Measurements from ENCODE around the gene LOXL3. TPM values are rescaled to one million over a fixed set of nuclear protein-coding genes. Genes with fewer than 3 reads are reported as not detected.

LOXL3 gene
- total RNA-seq (under 1 TPM in 4 of 5 donors, not detected in 1; 0.10 to 0.47 (median 0.38) TPM), total RNA-seq (0 to 2.3 (median 0.13) reads per million in 29 experiments)
- total RNA-seq (2013): 0.44 TPM

- no peaks in the 10 kb centered on the region for H3K9me3 ChIP-seq
- peak within 1 kb of the TSS; percentile 75 to 85 for H3K27ac Mint-ChIP-seq
- no peaks in the 10 kb centered on the region for H3K36me3 ChIP-seq (ENCODE audit: control insufficient read depth in 2 of 2, extremely low read depth in 1 of 2, insufficient read depth in 1 of 2, low read length in 1 of 2)
- ATAC-seq (replicated peaks in 1 of 4): peak; percentile 81 to 87 (median 85)
- peak; percentile 49 to 85 (median 73) for DNase-seq
- H3K27me3 Mint-ChIP-seq: peaks cover 19 to 27% of the 10 kb centered on the region in 2 donors
- H3K4me3 ChIP-seq (ENCODE audit: control insufficient read depth in 1 of 2, extremely low read depth in 1 of 2, low read length in 1 of 2): peak within 1 kb of the TSS; percentile 96 to 97
- H3K27ac ChIP-seq (ENCODE audit: low read length): peak within 1 kb of the TSS; percentile 75
- no peaks in the 10 kb centered on the region for H3K9me3 Mint-ChIP-seq
- WGBS (ENCODE audit: insufficient coverage): 1% methylated on average over 61 of the region's 73 CpGs
- ChIA-PET CTCF (interaction anchor here in 1 of 2 donors (0.7 kb wide), 1 partner anchor 404 kb away, joined by 3 read pairs; no protein-coding TSS in a partner anchor), POLR2A (interaction anchor here in 1 of 2 donors (0.6 kb wide), 1 partner anchor 96 kb away, joined by 4 read pairs; the partner anchor contains the start of gene WBP1)
- H3K4me1 Mint-ChIP-seq: peaks cover 8 to 21% (median 19%) of the 10 kb centered on the region in 3 donors
- H3K4me3 Mint-ChIP-seq: peak within 1 kb of the TSS; percentile 86 to 94 (median 91)
- peaks cover 0 to 30% of the 10 kb centered on the region in 2 experiments for H3K27me3 ChIP-seq (replicated peaks in 1 of 2; ENCODE audit: control insufficient read depth in 2 of 2, extremely low read depth in 1 of 2, insufficient read depth in 2 of 2, low read length in 1 of 2)
- peaks cover 0 to 32% of the 10 kb centered on the region in 2 experiments for H3K4me1 ChIP-seq (ENCODE audit: control insufficient read depth in 1 of 2, extremely low read depth in 1 of 2, insufficient read depth in 2 of 2, low read length in 2 of 2)
- peaks cover 7% of the 10 kb centered on the region for H3K36me3 Mint-ChIP-seq
Measured at GRCh38 chr2:74553892-74554819, at the start of gene LOXL3, which contains the start of gene DOK1. Gene LOXL3 (minus strand): TSS chr2:74553942. CDS start chr2:74552634, 1,308 bp downstream. Gene DOK1 (plus strand): TSS chr2:74554720. CDS start chr2:74554755, 35 bp downstream.

DNA sequence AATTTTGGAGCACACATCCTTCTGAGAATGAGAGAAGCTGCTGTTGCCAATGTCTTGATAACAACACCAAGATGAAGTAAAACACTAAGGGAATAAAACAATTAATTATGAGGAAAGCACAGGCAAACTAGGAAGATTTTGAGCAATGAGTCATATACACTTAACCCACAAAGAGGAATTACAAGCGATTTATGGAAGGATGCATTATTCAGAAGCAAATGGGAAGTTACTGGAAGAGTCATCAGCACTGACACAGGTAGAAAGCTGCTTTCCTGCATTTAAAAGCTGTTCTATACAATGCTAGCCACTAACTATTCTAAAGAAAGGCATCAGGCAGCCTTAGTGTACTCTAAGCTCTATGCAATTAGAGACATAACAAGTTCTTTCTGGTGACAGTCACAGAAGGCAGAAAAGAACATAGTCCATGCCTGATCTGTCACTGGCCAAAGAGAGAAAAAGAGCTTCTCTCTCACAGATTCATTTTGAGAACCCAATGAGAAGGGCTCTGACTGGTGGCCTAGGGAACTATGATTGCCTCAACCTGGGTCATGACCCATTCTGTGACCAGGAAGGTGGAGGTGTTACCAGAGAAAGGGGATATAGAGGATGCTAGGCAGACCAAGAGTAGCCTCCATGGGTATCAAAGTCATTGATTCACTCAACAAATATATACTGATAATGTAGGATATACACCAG lies 49.0 kb upstream of the LOXL3 start:
- H3K27ac ChIP-seq (ENCODE audit: low read length): no peak overlapping the region
- Mint-ChIP-seq H3K4me3 (no peak overlapping the region), H3K27me3 (peaks cover 29 to 36% of the 10 kb centered on the region in 2 donors), H3K9me3 (no peaks in the 10 kb centered on the region), H3K36me3 (no peaks in the 10 kb centered on the region), H3K4me1 (peaks cover 0 to 6% (median 0%) of the 10 kb centered on the region in 3 donors), H3K27ac (no peak overlapping the region)
- no peaks in the 10 kb centered on the region for H3K9me3 ChIP-seq
- WGBS (ENCODE audit: insufficient coverage): no CpG with 5 or more reads among the region's 1 CpG
- ChIA-PET CTCF (interaction anchor here in 1 of 2 donors (0.6 kb wide), 1 partner anchor 70 kb away, joined by 3 read pairs; no protein-coding TSS in a partner anchor), POLR2A (interaction anchor here in 1 of 2 donors (0.5 kb wide), 1 partner anchor 39 kb away, joined by 5 read pairs; no protein-coding TSS in a partner anchor)
- H3K27me3 ChIP-seq (replicated peaks in 1 of 2; ENCODE audit: control insufficient read depth in 2 of 2, extremely low read depth in 1 of 2, insufficient read depth in 2 of 2, low read length in 1 of 2): peaks cover 2 to 11% of the 10 kb centered on the region in 2 experiments
- H3K36me3 ChIP-seq (ENCODE audit: control insufficient read depth in 2 of 2, extremely low read depth in 1 of 2, insufficient read depth in 1 of 2, low read length in 1 of 2): no peaks in the 10 kb centered on the region
- DNase-seq (no peak), ATAC-seq (replicated peaks in 1 of 4) (no peak)
- no peak overlapping the region for H3K4me3 ChIP-seq (ENCODE audit: control insufficient read depth in 1 of 2, extremely low read depth in 1 of 2, low read length in 1 of 2)
- no peaks in the 10 kb centered on the region for H3K4me1 ChIP-seq (ENCODE audit: control insufficient read depth in 1 of 2, extremely low read depth in 1 of 2, insufficient read depth in 2 of 2, low read length in 2 of 2)

GRCh38 chr2:74599676-74600075 lies 45.9 kb upstream of the LOXL3 start:
- Histone ChIP-seq H3K4me1 (ENCODE audit: control insufficient read depth in 1 of 2, extremely low read depth in 1 of 2, insufficient read depth in 2 of 2, low read length in 2 of 2) (no peaks in the 10 kb centered on the region), H3K4me3 (ENCODE audit: control insufficient read depth in 1 of 2, extremely low read depth in 1 of 2, low read length in 1 of 2) (no peak overlapping the region), H3K9me3 (no peaks in the 10 kb centered on the region), H3K27me3 (replicated peaks in 1 of 2; ENCODE audit: control insufficient read depth in 2 of 2, extremely low read depth in 1 of 2, insufficient read depth in 2 of 2, low read length in 1 of 2) (peaks cover 2 to 9% of the 10 kb centered on the region in 2 experiments), H3K36me3 (ENCODE audit: control insufficient read depth in 2 of 2, extremely low read depth in 1 of 2, insufficient read depth in 1 of 2, low read length in 1 of 2) (no peaks in the 10 kb centered on the region), H3K27ac (ENCODE audit: low read length) (no peak overlapping the region)
- ATAC-seq (replicated peaks in 1 of 4): no peak
- Mint-ChIP-seq H3K27ac (no peak overlapping the region), H3K4me1 (peaks cover 0 to 6% (median 0%) of the 10 kb centered on the region in 3 donors), H3K4me3 (no peak overlapping the region), H3K36me3 (no peaks in the 10 kb centered on the region), H3K27me3 (peaks cover 39 to 45% of the 10 kb centered on the region in 2 donors), H3K9me3 (no peaks in the 10 kb centered on the region)
- DNase-seq: no peak
- WGBS (ENCODE audit: insufficient coverage): no CpG with 5 or more reads among the region's 3 CpGs
- ChIA-PET POLR2A (no interaction called here), CTCF (no interaction called here)

GRCh38 chr2:74597410-74597809 lies 43.7 kb upstream of the LOXL3 start:
- DNase-seq (no peak), ATAC-seq (replicated peaks in 1 of 4) (no peak)
- no peak overlapping the region for H3K27ac ChIP-seq (ENCODE audit: low read length)
- no peaks in the 10 kb centered on the region for H3K9me3 ChIP-seq
- no peaks in the 10 kb centered on the region for H3K4me1 ChIP-seq (ENCODE audit: control insufficient read depth in 1 of 2, extremely low read depth in 1 of 2, insufficient read depth in 2 of 2, low read length in 2 of 2)
- H3K27me3 ChIP-seq (replicated peaks in 1 of 2; ENCODE audit: control insufficient read depth in 2 of 2, extremely low read depth in 1 of 2, insufficient read depth in 2 of 2, low read length in 1 of 2): peaks cover 0 to 15% of the 10 kb centered on the region in 2 experiments
- Mint-ChIP-seq H3K27me3 (peaks cover 40 to 45% of the 10 kb centered on the region in 2 donors), H3K4me1 (no peaks in the 10 kb centered on the region), H3K4me3 (no peak overlapping the region), H3K9me3 (no peaks in the 10 kb centered on the region), H3K36me3 (no peaks in the 10 kb centered on the region), H3K27ac (no peak overlapping the region)
- WGBS (ENCODE audit: insufficient coverage): 100% methylated on average over 1 of the region's 1 CpG
- no peak overlapping the region for H3K4me3 ChIP-seq (ENCODE audit: control insufficient read depth in 1 of 2, extremely low read depth in 1 of 2, low read length in 1 of 2)
- ChIA-PET POLR2A (no interaction called here), CTCF (no interaction called here)
- no peaks in the 10 kb centered on the region for H3K36me3 ChIP-seq (ENCODE audit: control insufficient read depth in 2 of 2, extremely low read depth in 1 of 2, insufficient read depth in 1 of 2, low read length in 1 of 2)

DNA sequence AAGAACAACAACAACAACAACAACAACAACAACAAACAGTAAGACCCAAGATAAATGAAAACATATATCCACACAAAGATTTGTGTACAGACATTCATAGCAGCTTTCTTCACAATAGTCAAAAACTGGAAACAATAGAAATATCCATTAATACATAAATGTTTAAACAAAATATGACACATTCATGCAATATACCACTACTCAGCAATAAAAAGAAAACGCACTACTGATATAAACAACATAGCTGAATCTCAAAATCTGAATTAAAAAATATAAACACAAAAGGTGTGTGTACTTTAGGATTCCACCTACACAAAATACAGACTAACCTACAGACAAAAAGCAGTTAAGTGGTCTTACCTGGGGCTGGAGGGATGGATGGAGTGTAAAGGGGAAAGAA lies 42.8 kb upstream of the LOXL3 start:
- Histone ChIP-seq H3K27me3 (replicated peaks in 1 of 2; ENCODE audit: control insufficient read depth in 2 of 2, extremely low read depth in 1 of 2, insufficient read depth in 2 of 2, low read length in 1 of 2) (peaks cover 0 to 18% of the 10 kb centered on the region in 2 experiments), H3K27ac (ENCODE audit: low read length) (no peak overlapping the region), H3K36me3 (ENCODE audit: control insufficient read depth in 2 of 2, extremely low read depth in 1 of 2, insufficient read depth in 1 of 2, low read length in 1 of 2) (no peaks in the 10 kb centered on the region), H3K4me1 (ENCODE audit: control insufficient read depth in 1 of 2, extremely low read depth in 1 of 2, insufficient read depth in 2 of 2, low read length in 2 of 2) (no peaks in the 10 kb centered on the region), H3K4me3 (ENCODE audit: control insufficient read depth in 1 of 2, extremely low read depth in 1 of 2, low read length in 1 of 2) (no peak overlapping the region), H3K9me3 (no peaks in the 10 kb centered on the region)
- ATAC-seq (replicated peaks in 1 of 4) (no peak), DNase-seq (no peak)
- ChIA-PET POLR2A (no interaction called here), CTCF (no interaction called here)
- Mint-ChIP-seq H3K4me3 (no peak overlapping the region), H3K9me3 (no peaks in the 10 kb centered on the region), H3K27ac (no peak overlapping the region), H3K27me3 (peaks cover 38 to 43% of the 10 kb centered on the region in 2 donors), H3K36me3 (no peaks in the 10 kb centered on the region), H3K4me1 (no peaks in the 10 kb centered on the region)
- no CpG with 5 or more reads among the region's 1 CpG for WGBS (ENCODE audit: insufficient coverage)
